Activated T-cell treated with anti-CD3 and anti-CD28 coated beads for 24 hours (primary cell): ENCODE measurements around the gene AJUBA.
"Not testable (repeated sequence)": the region's sequence is repeated elsewhere in the genome, so short reads cannot be mapped to it uniquely, and the experiment has no call there.

ENCODE experiments used
- DNase-seq: peaks from one replicate; pipeline ENCODE4 v3.0.0-alpha.2; 2020; ENCODE audit warnings: low read depth

AJUBA gene

DNA sequence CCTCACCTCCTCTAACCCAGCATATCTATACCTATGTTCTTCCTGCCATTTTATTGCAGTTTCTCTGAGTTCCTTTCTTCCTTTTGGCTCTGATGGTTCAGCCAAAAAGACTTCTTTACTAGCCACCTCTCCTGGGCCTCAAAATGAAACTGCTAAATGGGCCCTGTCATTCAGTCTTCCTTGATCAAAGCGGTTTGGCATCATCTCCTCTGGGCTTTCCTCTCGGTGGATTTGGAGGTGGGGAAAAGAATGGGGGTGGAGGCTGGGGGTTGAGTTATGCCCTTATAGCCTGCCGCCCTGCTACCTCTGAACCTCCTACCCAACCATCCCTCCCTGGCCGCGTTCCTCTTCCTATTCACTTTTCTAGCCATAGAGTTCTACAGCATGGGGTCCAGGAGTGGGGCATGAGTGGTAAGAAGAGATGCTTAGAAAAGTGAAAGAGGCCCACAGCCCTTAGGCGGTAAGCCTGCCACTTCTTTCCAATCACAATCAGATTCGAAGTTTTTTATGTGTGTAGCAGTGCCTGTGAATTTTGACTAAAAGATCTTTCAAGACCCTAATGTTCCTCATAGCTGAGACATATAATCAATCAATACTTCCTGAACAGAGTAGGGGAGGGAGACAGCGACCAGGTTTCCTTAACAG, 2.5 kb downstream of the AJUBA start:
- DNase-seq = no peak

DNA sequence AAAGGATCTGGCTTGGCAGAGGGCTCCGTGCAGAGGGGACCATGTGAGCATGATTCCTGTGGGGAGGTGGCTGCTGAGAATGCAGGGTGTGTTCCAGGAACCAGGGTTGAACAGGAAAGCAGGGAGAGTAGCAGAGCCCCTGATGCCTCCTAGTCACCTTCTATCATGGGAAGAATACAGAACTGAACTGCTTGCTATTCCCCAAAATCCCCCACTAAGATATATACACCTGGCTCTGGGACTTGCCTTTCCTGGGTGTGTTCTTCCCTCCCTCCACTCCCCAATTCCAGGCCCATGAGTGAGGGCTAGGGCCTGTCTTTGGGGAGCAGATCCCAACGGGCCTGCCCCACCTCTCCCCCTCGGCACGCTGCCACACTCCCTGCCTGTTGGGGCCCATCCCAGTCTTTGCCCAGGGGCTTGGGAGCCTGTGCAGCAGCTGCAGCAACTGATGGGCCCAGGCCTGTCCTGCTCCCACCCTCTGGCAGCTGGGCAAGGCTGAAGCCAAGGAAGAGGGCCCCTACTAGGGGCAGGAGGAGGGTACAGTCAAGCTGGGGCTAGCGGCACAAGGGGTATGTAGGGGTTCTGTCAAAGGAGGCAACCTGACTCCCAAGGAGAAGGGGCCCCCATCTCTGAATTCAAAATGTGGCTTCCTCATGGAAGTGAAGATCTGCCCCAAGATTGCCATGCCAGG, 3.2 kb downstream of the AJUBA start:
- DNase-seq = no peak

DNA sequence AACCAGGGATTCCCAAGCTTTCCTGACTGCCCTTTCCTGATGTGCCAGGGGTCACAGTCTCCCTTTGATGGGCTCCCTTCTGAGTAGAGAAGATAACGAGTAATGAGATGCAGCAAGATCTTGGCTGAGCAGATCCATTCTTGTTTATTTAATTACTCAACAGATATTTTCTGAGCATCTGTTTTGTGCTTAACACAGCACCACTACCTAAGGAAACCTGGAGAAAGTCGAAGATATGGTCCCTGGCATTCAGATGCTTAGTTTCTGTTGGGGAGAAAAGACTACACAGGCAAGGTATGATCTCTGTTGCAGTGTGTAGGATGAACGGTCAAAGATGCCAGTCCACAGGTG, 3.9 kb downstream of the AJUBA start:
- no peak for DNase-seq

DNA sequence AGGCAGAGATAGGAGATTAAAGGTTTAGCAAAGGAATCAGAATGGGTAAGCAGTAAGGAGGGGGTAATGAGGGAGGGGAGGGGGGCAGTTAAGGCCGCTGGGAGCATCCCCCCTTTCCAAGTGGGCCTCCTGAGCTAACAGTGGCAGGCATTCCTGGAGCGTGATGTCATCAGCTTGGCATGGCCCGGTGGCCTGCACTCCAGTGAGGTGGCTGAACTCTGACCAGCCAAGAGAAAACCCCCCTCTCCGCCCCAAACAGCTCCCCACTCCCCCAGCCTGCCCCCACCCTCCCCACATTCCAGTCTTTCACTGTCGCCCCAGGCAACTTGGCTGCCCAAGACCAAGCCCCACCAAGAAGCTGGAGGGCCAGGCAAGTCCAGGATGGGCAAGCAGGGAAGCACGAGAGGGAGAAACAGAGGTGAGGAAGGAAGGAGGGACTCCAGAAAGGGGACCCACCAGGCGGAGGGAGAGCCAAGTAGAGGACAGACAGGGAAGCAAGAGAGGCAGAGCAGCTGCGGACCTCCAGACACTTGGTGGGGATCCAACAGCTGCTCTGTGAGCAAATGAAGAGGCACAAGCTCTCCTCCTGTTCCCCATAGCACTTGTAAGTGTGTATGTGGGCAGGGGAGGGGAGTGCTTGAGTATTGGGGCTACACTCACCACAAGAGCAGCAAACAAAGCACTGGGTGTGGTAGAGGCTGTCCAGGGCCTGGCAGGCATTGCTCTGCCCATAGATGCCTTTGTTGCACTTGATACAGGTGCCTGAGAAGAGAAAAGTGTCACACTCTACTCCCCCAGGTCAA, 4.5 kb downstream of the AJUBA start:
- DNase-seq = no peak

DNA sequence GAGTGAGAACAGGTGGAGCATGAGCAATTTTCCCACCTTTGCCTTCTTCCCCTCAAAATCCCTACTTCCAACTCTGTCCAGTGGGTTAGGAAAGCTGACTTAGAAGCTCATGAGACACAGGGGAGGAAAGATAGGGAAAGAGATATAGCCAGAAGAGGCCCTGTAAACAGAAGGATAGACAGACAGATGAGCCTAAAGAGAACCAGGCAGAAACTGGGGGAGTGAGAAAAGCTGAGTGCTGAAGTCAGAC, 5.0 kb downstream of the AJUBA start:
- no peak for DNase-seq

DNA sequence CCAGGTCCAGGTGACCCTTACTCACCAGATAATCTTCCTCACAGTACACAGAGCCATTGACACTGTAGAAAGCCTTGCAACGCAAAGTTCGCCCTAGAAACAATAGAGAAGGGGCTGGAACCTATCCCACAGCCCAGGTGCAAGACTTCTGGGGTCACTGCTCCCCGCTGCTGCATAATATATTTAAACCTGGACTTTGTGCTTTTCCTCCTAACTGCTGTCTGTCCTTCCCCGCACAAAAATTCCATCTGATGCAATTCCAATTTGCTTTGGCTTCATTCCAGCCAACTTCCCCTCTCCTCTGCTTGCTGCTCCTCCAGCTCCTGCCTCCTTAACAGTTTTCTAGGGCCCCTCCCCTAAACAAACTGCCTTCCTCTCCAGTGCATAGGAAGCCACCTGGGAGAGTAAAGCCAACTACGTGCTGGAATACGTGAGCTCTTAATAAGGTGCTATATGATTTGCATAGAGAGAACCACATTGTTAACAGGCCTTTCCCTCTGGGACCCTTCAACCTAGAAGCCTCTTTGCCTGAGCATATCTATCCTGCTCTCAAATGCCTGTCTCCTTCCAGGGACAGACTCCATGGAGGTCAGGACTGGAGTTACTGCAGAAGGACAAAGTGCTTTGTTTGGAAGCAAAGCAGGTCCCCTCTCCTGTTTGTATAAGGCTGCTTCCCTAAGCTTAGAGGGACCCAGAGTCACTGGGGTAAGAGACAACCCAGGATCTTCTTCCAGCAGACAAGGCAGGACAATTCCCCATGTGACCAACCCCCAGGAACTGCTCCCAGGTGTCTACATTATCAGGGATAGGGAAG, 5.5 kb downstream of the AJUBA start:
- no peak for DNase-seq

DNA sequence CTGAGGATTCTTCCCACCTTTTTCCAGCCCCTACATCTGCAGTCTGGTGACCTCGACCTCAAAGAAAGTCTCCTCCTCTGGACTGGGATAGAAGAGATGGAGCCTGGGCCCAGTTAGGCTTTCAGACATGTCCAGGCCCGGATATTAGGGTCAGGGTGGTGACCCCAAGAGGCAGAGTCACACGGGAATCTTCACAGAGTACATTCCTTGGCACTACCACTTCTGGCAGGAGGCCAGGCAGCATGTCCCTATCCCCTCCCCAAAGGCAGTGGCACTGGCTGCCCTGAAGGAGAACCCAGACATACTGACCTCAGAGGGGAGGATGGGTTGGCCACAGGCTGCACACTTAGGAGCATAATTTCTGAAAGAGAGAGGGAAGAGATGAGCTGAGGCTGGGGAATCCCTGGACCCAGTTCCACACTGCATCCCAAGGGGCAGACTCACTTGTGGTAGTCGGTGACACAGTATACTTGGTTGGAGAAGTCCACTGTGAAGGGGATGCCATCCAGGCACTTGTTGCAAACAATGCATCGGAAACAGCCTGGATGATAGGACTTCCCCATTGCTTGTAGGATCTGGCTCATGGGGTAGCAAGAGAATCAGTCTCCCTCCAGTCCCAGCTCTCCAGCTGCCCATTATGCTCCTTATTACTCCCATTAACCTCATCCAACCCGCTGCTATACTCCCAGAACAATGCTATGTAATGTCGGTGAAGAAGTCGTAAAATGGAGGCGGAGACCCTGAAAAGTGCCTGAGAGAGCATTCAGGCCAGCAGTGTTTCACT, 7.6 kb downstream of the AJUBA start:
- DNase-seq = no peak

DNA sequence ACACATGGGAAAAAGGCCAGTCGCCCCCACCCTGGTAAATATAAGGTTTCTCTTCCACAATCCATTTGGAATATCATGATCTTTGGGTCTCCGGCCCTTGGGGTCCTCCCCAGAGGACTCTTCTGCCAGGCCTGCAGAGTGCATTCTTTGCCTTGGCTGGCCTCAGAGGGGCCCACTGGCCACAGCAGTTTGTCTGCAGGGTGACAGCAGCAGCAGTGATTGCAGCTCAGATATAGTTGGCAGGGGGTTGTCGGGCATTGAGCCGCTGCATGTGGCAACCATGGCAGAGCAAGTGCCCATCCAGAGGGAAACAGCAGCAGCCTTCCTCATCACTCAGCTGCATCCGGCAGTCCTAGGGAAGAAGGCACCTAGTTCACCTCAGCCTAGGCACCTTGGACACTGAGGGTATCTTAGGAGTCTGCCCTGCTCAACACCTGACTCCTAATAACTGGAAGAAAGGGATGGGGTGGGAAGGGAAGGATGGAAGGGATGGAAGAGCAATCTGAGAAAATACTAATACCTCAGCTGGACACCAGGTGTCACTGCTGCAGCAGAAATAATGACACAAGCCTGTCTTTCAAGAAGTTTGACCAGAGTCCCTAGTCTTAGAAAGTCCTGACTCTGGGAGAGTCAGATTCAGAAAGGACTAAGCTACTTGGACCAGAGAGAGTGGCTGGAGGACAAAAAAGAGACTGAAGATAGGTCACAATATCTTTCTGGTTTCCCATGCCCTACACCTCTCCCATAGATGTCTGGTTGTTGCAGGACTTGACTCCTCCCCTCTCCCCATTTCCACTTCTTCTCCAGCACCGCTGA, 8.9 kb downstream of the AJUBA start:
- DNase-seq = peak; percentile 26

DNA sequence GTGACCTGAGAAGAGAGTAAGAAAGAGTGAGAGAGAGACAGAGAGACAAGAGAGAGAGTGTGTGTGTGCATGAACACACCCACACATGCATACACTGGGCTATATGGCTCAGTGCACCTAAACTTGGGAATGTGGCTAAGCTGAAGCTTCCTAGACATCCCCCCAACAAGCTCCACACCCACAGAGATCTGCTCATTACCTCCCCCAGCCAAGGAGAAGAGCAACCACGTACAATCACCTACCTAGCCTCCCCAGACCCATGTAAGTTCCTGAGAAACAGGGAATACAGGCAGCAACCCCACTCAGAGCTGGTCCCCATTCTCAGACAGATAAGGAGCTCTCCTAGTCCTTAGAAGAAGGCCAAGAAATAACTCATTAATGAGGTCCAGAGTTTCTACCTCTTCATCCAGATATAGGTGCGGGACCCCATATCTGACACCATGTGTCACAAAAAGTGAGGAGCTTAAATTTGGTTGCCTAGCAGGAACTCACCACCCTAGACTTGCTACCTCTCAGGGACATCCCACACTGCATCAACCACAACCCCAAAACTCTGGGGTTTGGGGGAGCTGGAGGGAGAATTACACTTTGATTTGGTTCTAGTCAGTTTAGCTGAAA, 9.9 kb downstream of the AJUBA start:
- no peak for DNase-seq

DNA sequence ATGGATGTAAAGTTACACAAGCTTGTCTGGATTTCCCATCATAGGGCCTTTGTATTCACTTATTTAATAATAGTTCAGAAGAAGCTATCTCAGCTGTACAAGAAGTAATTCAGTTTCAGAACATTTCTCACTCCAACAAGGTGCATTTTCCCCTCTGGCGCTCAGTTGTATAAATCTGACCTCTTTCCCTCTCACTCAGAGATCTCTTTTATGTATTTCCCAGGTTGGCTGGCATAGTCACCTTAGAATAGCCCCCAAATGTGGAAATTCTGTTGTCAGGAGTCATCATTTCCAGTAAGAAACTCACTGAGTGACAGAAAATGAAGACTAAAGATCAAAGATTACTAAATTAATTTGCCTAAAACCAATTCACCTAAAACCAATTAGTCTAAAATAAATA, 11.2 kb downstream of the AJUBA start:
- DNase-seq = no peak

DNA sequence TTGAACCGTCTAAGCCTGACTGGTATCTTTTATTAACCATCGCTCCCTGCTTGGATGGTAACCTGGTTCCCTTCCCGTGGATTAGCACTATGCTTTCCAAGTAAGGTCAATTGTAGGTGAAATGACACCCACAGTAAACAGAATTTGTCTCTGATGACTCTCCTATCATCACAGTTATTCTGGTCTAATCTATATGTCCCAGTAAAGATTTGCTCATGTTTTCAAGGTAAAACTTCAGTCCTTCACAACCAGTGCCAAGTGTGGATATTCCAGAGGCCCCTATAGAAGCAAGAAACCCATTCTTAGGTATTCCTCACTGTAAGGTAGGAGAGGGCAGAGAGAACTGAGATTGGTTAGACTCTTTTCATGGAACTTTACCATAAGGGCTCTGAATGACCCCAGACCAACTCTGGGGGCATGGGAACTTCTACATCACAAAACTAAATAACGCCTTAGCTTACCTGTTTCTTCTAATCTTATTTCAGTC, 15.5 kb downstream of the AJUBA start:
- DNase-seq = no peak

DNA sequence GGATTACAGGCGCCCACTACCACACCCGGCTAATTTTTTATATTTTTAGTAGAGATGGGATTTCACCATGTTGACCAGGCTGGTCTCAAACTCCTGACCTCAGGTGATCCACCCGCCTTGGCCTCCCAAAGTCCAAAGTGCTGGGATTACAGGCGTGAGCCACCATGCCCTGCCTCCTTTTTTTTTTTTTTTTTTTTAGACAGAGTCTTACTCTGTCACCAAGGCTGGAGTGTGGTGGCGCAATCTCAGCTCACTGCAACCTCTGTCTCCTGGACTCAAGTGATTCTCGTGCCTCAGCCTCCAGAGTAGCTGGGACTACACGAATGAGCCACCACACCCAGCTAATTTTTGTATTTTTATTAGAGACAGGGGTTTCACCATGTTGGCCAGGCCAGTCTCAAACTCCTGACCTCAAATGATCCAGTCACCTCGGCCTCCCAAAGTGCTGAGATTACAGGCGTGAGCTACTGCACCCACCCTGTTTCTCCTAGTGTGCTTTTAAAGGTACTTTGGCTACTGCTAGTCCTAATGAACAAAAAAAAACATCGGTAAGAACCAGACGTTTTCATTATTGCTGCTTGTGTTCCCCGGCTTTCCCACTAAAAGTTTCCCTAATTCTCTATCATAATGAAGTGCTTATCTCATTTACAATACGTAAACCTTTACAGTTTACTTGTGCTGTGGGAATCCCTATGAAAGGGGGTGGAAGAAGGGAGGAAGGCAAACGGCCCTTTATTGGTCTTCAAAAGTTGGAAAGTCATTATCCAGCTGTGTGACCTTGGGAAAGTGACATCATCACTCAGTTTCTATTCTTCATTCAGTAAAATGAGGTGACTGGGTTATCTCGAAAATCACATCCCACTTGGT, 16.2 kb downstream of the AJUBA start:
- DNase-seq = not testable (repeated sequence)

DNA sequence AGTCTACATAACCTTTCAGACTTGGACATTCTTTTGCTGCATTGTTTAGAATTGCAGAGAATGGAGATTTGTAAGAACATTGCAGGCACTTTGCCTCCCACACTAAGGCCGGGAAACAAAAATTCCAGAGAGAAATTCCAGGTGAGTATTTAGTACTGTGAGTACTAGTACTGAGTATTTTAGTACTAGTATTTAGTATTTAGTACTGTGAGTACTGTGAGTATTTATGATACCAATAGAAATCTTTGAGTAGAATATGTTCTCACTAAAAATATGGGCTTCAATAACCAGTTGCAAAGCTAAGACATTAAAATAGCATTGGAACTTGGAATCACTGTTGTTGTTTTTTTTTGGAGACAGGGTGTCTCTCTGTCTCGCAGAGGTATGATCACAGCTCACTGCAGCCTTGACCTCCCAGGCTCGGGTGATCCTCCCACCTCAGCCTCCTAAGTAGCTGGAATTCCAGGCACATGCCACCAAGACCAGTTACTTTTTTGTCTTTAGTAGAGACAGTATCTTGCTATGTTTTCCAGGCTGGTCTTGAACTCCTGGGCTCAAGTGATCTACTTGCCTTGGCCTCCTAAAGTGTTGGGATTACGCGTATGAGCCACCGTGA, 20.2 kb downstream of the AJUBA start:
- no peak for DNase-seq

DNA sequence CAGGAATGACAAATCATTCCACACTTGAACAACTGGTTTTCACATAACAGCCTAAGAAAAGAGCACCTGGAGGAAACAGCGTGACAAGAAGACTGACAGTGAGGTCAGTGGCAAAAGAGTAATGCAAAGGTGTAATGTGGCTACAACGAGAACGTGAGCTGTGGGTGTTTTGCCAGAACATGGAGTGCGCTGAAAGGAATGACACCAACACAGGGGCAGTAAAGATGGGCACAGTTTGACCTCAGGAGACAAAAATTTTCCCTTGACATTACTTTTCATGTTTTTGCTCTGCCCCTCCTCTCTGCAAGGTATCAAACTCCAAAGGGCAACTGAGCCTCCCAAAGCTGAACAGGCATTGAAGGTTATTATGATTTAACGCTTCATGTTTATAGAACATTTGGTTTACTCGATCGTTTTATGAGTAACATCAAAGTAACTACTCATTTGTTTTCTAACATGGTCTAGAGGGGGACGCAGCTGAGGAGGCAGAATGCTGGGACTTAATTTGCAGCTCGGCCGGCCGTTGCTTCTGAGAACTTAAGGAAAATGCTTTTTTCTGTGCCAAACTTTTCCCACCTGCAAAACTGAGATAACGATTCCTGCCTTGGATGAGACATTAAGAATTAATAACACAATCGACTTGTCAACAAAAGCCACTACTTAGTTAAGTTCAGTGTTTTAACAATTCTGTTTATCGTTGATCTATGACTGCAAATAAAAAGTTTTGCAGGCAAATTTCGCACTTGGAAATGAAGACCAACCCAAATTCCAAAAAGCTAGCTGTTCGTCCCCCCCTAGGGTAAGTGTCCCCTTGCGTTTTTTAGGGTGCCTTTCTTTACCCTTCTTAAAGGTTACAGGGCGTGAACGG, 26.4 kb downstream of the AJUBA start:
- no peak for DNase-seq

DNA sequence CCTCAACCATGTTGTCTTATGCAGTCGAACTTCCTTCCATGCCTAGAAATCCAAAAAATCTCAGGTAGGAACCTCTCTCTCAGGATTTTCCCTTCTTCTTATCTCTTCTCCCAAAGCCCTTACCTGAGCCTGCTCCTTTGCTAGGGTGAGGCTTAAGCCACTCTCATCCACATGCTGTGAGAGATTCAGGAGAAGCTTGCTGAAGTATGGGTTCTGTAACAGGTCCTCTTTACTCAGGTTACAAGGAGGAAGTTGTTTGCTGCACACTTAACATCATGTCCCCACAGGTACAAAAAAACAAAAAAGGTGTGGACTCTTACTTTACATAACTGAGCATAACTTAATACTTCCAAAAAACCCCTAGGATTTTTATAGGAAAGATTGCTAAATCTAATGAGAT, 29.9 kb downstream of the AJUBA start:
- DNase-seq = no peak

DNA sequence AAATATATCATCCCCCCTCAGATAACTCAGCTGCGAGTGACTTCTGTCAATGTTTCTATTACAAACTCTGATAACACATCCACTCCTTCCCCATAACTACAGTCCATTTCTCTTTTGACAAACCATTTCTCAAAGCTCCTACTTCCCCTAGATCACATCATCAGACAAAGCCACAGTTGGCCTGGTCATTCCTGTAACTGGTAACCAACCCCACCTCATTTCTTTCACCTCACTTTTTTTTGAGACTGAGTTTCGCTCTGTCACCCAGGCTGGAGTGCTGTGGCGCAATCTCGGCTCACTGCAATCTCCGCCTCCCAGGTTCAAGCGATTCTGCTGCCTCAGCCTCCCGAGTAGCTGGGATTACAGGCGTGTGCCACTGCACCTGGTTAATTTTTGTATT, 30.6 kb downstream of the AJUBA start:
- not testable (repeated sequence) for DNase-seq

DNA sequence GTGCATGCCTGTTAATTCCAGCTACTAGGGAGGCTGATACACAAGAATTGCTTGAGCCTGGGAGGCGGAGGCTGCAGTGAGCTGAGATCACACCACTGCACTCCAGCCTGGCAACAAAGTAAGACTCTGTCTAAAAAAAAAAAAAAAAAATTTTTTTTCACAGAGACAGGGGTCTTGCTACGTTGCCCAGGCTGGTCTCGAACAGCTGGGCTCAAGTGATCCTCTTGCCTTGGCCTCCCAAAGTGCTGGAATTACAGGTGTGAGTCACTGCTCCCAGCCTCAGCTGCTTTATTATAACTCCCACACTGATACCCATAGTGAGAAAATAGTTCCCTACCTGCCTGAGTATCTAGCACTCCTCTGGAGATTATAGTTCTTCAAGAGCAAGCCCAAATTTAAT, 36.7 kb downstream of the AJUBA start:
- no peak for DNase-seq

DNA sequence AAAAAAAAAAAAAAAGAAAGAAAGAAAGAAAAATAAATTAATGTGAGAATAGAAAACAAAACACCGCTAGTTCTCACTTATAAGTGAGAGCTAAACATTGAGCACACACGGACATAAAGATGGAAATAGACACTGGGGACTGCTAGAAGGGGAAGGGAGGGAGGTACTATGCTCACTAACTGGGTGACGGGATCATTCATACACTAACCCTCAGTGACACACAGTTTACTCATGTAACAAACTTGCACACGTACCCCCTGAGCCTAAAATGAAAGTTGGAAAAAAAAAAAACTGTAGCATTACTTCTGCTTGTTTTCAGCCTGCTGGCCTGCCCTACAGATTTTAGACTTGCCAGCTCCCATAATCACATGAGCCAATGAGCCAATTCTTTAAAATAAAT, 42.7 kb downstream of the AJUBA start:
- no peak for DNase-seq
